Activated CD4-positive, CD25-positive, alpha-beta regulatory T cell treated with anti-CD3 and anti-CD28 coated beads, Interleukin-2, amount 50 U/mL, for 16 hours (primary cell): ENCODE data around the gene PHACTR1.

Experiments
- DNase-seq: peaks from one replicate; pipeline ENCODE4 v3.0.0-alpha.2; 2020; ENCODE audit warnings: low read depth, low spot score

PHACTR1 gene

DNA sequence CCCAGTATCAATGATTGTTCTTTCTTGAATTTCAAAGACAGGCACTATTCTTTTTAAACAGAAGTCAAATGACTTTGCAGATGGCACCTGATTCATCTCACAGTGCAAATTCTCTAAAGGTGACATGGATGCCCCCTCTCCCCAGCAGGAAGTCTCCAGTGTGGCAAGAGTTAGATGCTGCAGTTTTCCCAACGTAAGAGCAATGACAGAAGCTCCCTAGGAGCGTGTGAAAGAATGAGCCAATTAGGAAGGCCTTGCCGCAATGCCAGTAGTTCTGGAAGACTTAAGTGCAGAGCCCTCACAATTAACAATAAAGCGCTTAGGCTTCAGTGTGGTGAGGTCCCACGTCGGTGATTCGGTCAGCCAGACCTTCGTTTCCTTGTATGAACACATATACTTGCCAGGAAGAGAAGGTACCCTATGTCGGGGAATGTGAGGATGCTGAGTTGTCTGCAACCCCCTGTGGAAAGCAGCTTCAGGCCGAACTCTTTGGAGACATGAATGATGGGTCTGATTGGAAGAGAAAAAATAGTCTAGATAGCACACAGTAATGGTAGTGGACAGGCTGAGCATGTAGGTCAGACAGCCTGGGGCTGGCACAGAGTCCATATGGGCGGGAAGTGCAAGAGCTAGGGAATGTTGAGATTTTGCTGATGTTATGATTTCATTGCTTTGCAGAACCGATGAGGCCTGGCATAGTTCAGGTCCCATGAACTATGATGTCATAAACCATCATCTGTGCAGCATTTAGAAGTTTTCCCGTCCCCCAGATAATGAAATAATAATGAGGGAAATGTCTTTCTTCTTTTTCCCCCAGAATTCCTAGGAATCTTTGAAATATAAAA lies 132.6 kb downstream of the PHACTR1 start:
- DNase-seq = no peak

DNA sequence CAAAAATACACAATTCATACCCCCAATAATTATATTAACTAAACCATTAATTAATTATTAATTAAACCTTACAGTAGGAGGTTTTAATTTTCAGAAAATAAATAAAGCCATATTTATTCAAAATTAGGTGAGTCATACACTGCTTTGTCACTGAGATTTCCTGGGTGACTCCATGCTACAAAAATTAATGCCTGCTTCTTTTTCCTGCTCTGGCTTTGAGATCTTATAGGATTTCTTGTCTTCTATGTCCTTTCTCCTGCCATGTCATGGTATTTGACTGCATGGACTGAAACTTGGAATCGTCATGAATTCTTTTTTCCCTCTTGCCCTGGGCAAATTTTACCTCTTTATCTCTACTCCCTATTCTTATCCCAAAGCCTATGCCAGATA lies 133.2 kb downstream of the PHACTR1 start:
- DNase-seq = no peak

DNA sequence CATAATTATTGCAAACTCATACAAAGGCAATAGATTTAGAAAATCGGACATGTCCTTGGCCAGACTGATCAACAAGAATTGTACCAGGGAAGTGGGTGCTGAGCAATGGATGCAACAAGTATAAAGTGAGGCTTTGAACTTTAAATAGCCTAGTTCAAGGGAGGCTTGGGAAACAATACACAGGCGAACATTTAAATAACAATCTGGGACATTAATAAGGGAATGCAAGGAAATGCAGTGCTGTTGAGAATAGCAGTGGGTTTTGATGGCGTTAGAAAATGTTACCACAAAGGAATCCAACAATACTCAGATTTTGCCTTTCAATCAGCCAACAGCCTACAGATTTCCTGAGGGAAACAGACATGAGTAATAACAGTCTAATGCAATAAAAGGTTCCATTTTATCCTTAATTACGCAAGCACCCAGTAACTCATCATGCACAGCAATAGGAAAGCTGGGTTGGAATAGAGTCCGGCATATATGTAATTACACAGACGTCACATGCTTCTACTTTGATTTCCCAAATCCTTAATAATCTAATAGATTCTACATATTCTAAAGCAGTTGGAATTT lies 134.6 kb downstream of the PHACTR1 start:
- no peak for DNase-seq

DNA sequence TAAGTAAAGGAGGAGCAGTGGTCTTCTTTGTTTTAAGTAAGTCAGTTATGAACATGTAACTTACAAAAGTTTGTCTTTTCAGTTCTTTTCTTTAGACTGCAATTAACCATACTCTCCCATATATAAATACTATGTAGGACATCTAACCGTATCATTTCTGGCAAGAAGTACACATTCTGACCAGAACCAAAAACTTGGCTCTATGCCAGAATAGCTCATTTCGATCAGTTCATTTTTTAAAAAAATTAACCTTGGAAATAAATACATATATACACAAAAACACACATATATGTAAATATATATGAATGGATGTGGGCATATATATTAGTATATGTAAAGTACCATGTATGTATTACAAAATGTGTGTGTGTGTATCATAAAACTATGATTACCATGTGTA lies 145.0 kb downstream of the PHACTR1 start:
- DNase-seq = no peak

DNA sequence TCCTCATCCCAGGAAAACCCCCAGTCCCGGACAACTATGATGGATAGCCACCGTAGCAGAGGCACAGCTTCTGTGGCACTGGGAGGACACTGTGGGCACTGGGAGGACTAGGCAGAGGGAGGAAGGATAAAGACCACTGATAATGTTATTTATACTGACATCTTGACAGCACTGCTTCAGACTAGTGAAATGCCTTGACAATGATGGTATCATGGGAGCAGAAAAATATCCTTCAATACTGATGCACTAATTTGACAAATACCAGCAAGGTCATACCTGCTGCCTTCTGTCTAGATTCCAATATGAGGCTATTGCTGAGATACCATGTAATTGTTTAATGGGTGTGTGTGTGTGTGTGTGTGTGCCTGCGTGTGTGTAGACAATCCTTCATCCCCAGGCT lies 148.6 kb downstream of the PHACTR1 start:
- no peak for DNase-seq

DNA sequence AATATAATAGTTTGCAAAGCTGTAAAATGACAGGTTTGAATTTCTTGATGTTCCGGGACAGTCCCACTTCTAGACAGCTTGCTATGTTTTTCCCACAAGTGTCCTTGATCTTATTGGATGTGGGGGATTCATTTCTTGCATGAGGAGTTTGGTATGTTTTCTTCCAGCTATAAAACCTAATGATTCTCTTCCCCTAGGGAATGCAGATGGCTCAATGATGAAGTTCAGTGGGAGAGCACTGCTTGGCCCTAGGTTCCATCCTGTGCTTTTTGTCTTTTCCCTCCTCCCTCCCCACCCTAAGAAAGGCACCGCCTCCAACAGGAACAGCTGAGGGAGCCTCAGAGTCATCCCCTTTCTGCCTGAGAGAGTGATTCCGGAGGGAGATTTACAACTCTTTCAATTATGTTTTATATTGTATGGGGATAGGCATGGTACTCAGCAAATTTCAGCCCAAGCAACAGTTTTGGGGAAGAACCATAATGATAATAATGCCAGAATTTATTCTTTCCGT lies 149.2 kb downstream of the PHACTR1 start:
- DNase-seq = no peak

DNA sequence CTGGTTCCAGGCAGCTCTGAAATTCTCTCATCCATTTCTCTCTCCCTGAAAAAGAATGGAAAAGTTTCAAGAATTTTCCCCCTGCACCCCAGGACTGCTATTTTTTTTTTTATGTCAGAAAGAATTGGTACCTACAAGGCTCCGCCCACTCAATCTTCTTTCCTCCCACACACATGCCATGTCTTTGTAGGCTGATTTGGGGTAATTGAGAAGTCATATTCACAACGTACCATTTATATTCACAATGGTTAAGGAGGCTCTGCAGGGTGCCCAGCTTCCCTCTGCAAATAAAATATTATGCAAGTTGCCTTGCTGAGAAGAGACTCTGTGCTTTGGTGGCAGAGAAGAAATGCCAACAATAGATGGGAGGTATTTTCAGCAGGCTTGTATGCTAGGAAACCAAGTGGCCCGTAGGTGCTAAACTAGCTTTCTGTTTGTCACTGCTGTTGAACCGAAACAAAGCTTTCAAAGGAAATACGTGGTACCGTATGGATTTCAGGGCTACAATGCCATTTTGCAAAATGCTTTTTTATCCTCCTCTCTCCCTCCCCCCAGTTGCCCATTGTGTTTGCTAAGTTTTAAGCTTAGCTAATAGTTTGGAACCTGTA lies 150.0 kb downstream of the PHACTR1 start:
- DNase-seq = no peak

DNA sequence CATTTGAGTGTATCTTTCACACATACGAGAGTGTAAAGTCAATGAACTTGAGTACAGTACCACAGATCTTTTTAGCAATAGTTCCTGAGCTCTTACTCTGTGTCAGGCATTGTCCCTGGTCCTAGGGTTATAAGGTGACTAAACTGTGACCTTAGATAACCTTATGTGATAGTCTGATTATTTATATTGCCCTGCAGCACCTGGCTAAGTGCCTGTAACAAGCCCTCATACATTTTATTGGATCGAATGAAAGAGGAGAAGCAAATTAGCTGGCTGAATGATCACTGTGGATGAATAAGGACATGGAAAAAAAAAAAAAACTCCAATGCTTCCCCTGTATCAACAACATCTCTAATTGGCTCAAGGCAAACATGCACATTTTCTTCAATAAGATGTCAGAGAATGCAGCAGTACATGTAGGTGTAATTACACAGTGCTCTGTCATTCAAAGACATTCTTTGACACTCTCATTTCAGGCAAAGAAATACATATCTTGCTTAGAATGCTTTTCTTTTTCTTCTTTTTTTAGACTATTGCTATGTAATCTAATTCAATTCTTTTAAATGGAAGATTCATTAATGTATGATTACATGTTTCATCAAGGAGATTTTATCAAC lies 153.4 kb downstream of the PHACTR1 start:
- DNase-seq = no peak

DNA sequence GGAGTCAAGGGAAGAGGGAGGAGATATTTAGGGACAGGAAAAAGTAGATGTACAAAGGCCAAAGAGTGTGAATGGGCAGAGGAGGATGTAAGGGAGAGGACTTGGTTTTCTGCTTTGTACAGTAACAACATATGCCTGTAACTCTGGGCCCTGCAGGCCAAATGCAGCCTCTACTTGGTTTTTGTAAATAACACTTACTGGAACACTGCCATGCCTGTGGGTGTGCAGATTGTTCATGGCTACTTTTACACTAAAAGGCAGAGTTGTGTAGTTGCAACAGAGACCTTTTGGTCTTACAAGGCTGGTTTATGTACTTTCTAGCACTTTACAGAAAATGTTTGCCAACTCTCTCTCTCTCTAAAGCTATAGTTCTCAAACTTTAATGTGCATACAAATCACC lies 157.1 kb downstream of the PHACTR1 start:
- DNase-seq = no peak

DNA sequence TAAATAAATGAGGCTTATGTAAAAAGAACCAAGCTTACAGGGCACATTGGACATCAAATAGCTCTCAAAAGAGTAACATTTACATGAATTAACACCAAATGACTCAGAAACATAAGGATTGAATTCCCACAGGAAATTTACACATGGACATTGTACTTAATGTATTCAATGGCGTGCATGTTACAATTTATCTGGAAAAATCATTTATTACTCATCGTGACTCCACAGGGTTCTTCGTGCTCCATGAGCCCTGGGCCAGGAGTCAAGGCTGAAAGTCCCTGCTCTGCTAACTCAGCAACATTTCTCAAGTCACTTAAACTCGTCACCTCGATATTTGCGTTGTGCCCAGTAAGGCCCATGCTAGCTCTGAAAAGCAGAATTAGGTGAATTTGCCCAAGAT lies 158.5 kb downstream of the PHACTR1 start:
- no peak for DNase-seq

DNA sequence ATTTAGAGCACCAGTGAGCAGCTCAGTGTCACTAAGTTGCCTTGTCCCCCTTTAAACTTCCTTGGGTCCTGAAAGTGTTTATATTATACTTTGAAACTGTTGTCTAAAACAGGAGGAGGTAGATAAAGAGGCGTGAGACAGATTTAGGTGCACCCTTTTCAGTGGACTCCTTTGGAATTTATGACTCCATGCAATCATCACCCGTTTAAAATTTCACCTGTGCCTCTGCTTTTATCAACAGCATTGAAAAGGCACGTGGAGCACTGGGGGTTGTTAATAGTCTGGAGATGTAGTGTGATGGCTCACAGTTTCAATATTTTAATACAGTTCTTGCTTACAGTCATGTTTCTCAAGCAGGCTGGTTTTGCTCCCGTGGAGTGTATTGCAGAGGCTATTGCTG lies 162.2 kb downstream of the PHACTR1 start:
- DNase-seq = no peak

DNA sequence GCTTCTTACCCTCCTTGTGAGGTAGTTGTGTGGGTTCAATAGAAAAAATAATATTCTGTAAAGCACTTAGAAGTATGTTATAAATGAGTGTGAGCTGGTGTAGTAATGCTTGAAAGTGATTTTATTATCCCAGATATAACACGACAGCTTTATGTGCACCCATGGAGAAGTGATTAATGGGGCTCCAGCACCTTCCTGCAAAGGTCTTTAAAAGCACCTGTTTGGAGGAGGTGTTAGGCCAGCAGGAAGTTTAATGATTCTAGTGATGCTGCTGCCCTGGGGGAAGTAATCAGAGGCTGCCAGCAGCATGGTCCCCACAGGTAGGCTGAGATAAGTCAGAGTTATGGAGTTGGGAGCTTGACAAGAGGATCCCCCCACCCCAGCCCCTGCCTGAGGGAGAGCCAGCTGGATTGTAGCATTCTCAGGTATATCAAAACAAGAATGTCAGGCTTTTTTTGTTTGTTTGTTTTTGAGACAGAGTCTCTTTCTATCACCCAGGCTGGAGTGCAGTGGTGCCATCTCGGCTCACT lies 166.3 kb downstream of the PHACTR1 start:
- DNase-seq = no peak

DNA sequence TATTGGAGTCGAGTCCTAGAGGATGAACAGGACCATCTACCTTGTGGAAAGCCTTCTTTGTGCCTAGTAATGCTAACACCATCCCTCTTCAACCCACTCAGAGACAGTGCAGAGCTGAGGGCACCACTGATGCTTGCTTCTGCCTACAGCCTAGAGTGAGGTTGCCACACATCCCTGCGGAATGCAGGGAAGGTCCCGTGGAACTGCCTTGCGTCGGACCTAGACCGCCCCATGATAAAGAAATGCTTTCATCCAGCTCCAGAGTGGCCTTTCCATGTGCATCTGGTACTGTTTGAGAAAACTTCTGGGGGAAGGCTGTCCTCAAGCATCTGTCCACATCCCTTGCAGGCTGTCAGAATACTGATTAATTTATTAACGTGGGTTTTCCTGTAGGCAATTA lies 168.4 kb downstream of the PHACTR1 start:
- DNase-seq = no peak

DNA sequence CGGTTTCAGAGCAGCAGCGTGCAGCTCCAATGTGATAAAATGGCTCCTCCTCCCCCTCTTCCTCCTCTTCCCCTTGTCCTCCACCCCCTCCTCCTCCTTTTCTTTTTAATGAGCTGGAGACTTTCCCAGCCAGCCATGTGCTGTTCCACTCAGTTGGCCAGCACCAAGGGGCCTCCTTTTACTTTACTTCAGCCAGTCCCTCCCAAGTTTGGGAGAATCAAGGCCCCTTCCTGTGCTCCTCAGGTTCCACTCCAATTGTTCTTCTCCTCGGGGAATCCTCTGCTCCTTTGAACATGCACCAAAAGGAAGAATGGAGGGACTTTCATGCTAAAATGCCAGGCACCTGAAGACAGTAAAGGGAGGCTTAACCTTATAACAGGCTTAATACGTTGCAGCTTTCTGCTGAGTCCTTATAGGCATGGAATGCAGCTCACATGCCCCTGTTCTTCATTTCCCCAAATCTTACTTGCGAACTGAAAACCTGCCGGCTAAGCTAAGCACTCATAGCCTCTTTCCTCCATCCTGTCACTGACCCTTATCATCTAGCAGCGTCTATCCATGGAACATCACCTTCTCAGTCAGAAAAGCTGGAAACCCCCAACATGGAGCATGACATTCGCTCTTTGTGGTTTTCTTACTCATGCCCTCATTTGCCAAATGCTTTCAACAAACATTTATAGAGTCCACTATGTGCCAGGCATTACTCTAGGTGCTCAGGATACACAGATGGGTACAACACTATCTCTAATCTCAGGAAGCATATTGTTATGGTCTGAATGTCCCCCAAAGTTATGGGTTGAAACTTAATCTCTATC lies 170.6 kb downstream of the PHACTR1 start:
- DNase-seq = no peak

DNA sequence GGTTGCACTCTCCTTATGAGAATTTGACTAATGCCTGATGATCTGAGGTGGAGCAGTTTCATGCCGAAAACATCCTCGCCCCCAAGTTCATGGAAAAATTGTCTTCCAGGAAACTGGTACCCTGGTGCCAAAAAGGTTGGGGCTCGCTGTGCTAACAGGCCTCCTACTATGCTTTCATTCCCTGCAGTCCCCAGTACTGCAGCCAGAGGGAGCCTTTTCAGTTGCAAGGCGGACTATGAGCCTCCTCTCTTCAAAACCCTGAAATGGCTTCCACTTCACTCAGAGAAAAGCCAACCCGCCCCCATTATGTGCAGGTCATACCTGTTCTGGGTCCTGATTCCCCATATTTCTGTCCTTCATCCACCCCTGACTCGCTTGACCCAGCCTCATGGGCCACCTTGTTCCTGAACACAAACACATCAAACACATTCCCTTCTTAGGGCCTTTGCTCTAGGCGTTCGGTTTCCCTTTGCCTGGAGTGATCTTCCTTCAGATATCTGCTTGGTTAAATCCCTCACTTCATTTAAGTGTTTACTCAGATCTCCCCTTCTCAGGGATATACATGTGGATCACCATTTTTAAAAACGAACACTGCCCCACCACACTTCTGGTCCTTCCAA lies 173.7 kb downstream of the PHACTR1 start:
- no peak for DNase-seq

DNA sequence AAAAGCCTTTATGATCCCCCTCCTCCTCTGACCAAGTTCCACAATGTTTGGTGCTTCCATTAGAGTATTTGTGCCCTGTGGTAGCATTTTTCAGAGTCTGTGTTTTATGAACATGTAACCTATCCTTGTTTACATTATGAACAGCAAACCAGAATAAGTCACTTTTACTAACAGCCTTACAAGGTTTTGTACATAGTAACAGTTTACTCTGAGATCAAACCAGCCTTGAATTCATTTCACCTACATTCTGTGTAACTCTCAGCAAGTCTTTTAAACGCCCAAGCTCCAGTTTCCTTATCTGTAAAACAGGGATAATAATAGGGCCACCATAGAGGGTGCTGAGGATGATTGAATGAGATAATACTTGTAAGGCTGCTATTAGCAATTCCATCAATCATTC lies 175.0 kb downstream of the PHACTR1 start:
- no peak for DNase-seq

DNA sequence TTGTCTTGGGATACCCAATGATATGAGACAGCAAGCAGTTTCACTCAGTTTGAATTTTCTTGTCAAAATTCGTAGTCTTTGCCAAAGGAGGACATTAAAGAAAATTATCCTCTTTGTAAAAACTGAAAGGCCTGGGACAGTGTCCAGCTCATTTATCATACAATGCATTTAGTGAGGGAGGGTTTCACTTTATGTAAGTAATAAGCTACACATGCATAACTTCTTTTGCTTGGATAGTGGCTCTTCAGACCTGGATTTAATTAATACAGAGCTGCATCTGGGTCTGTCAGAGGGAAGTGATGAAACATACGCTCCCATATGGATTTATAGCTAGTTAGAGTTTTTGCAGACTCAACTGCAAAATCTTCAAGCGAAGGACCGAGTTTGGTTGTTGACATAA lies 175.6 kb downstream of the PHACTR1 start:
- no peak for DNase-seq

DNA sequence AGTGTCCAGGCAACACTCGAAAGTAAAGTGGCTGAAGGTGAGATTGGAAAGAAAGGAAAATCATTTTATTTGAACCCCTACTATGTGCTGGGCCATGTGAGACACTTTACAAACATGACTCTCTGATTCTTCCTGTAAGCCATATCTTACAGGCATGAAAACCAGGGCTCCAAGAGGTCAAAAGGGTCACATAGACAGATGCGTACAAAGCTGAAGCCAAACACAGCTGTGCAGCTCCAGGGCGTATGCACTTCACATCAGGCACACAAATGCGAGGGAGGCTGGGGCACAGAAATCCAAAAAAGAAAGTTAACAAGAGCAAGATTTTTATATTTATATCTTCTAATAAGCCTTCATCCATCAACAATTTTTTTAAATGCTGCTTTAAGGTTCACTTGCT lies 176.5 kb downstream of the PHACTR1 start:
- DNase-seq = no peak

DNA sequence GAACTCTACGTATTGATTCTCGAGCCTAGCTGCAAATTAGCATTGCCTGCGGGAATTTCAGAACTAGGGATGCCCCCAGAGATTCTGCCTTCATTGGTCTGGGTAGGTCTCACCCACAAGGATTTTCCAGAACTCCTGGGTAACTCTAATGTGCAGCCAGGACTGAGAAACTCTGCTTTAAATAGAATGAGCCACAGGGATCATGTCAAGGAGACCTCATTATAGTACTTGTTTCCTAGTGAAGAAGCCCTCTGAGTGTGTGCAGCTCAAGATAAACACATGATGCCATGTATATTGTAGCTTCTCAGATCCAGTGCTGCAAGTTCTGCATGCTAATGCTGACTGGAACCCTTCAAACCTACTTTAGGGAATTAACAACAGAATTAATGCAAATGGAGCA lies 179.2 kb downstream of the PHACTR1 start:
- DNase-seq = no peak

DNA sequence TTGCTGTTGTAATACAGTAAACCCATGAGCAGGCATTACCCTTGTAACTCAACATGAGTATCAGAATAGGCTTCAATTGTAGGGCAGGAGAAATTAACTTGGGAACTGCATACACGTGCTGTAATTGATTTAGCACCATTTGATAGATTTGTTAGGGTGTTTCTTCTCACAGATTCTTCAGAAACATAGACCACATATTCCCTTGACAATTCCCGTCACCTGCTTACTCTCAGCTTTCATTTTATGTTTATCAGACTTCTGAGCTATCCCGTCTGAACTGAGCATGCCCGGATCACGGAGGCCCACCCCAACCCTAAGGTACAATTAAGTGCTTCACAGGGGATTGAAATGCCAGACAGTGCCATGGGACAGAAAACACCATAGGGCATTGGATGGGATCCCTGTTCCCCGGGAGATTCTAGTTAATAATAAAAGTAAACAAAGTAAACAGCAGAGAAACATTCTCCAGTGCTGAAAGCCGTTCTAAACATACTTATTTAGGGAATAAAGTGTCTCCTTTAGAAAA lies 179.7 kb downstream of the PHACTR1 start:
- no peak for DNase-seq

DNA sequence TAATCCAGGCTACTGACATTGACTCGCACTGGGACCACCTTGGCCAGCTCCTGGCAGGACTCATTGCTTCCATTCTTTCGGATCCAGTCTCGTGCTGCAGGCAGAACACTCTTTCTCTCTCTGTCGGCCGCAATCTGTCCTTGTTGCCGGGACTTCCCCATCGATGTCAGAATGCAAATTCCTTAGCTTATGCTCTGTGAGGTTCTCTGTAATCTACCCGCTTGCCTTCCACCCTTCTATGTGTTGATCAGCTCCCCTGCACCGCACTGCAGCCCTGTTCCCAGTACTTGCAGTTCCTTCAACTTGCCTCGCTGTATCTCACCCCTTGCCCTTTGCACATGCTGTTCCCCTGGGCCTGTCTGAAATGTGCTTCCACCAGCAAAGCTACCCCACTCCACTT lies 182.0 kb downstream of the PHACTR1 start:
- no peak for DNase-seq
